Stimulated activated CD4-positive, alpha-beta T cell treated with anti-CD3 and anti-CD28 coated beads, Interleukin-12 subunit alpha, Interleukin-12 subunit beta, amount 100 ng/mL, for 4 hours (primary cell): Measurements from ENCODE around the gene OR52J3.
"Not testable (repeated sequence)": the region's sequence is repeated elsewhere in the genome, so short reads cannot be mapped to it uniquely, and the experiment has no call there.

Source experiments
- DNase-seq: peaks from one replicate; pipeline ENCODE4 v3.0.0-alpha.2; 2020

Gene OR52J3

GRCh38 chr11:5046226-5046625, at the start of gene OR52J3:
Gene OR52J3, plus strand, starts transcription at chr11:5046526. Its CDS starts 0 bp downstream, at chr11:5046526.
- DNase-seq = no peak

- peak; percentile 6 for DNase-seq
These were observed 41.7 kb upstream of the OR52J3 start for GRCh38 chr11:5004424-5005274.

- no peak for DNase-seq
These were observed 38.8 kb upstream of the OR52J3 start for GRCh38 chr11:5007561-5007960.

GRCh38 chr11:5011254-5011653, 35.1 kb upstream of the OR52J3 start:
- no peak for DNase-seq

- DNase-seq = no peak
These were observed 33.3 kb upstream of the OR52J3 start for GRCh38 chr11:5013012-5013411.

- DNase-seq = no peak
These were observed 24.3 kb upstream of the OR52J3 start for GRCh38 chr11:5021996-5022395.

GRCh38 chr11:5036669-5037068, 9.7 kb upstream of the OR52J3 start:
- DNase-seq = no peak

- DNase-seq = no peak
These were observed 8.4 kb upstream of the OR52J3 start for GRCh38 chr11:5037926-5038325.

GRCh38 chr11:5038341-5038740, 8.0 kb upstream of the OR52J3 start:
- DNase-seq = no peak

GRCh38 chr11:5040876-5041275, 5.5 kb upstream of the OR52J3 start:
- no peak for DNase-seq

GRCh38 chr11:5042091-5042490, 4.2 kb upstream of the OR52J3 start:
- no peak for DNase-seq

GRCh38 chr11:5043380-5043779, 2.9 kb upstream of the OR52J3 start:
- DNase-seq = no peak

- no peak for DNase-seq
These were observed 516 bp downstream of the OR52J3 start for GRCh38 chr11:5046754-5047330.

- DNase-seq = not testable (repeated sequence)
These were observed 12.4 kb downstream of the OR52J3 start for GRCh38 chr11:5058679-5059078.

- DNase-seq = no peak
These were observed 13.1 kb downstream of the OR52J3 start, which contains the start of gene OR52E2 for GRCh38 chr11:5059391-5059790. Gene OR52E2, minus strand, starts transcription at chr11:5059627. Its CDS starts 0 bp downstream, at chr11:5059627.

- no peak for DNase-seq
These were observed 18.7 kb downstream of the OR52J3 start for GRCh38 chr11:5065027-5065426.

GRCh38 chr11:5069272-5069671, 22.9 kb downstream of the OR52J3 start, which contains the start of gene OR52E1:
Gene OR52E1, plus strand, starts transcription at chr11:5069572.
- no peak for DNase-seq

GRCh38 chr11:5071799-5072198, 25.5 kb downstream of the OR52J3 start:
- DNase-seq = no peak

GRCh38 chr11:5081405-5081804, 35.1 kb downstream of the OR52J3 start:
- no peak for DNase-seq

GRCh38 chr11:5083602-5084001, 37.3 kb downstream of the OR52J3 start:
- no peak for DNase-seq

GRCh38 chr11:5088556-5088955, 42.2 kb downstream of the OR52J3 start:
- DNase-seq = no peak

GRCh38 chr11:5090668-5091067, 44.3 kb downstream of the OR52J3 start:
- DNase-seq = no peak

- no peak for DNase-seq
These were observed 46.7 kb downstream of the OR52J3 start for GRCh38 chr11:5092821-5093585.

GRCh38 chr11:5096011-5096410, 49.7 kb downstream of the OR52J3 start:
- DNase-seq = no peak
